ENCODE results near the gene TTLL5. TPM values are rescaled to one million over a fixed set of nuclear protein-coding genes. Genes with fewer than 3 reads are reported as not detected.
A peak's percentile ranks its signal among the peaks of the same experiment; 100 is the strongest.

Gene TTLL5
- polyA plus RNA-seq, 1 of the 3 experiments (the other 2 are of a cell fraction) = 9.6 TPM

DNA sequence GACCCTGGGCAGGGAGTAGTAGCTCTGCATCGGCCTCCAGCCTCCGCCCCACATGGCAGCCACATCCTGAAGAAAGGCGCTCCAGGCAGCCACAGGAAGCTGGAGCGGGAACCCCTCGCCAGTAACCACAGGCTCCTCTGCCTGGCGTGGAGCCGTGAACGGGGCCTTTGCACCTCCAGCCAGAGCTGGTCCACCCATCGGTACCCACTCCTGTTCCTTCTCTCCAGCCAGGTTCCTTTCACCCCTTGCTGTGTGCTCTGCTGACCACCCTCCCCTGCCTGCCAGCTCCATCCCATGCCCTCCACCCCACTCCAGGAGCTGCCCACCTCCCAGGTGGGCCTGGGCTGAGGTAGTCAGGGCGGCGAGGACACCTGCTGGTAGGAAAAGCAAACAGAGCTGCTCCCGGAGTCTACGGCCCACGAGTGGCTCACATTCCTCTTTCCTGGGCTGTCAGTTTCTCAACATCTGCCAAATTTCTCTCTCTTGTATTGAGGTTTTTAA lies 318.1 kb downstream of the TTLL5 start (continued):
- TF ChIP-seq REST (IDR thresholded peaks at IDR 0.05; ENCODE audit: low read depth, low read length) (no peak), RAD21 (IDR thresholded peaks at IDR 0.05; ENCODE audit: low read length) (peak; percentile 76), FOXJ3 (CRISPR knock-in tag; IDR thresholded peaks at IDR 0.05) (no peak)

- Histone ChIP-seq H3K9ac (no peak overlapping the region), H3K27me3 (ENCODE audit: insufficient read depth) (no peaks in the 10 kb centered on the region), H3K27ac (ENCODE audit: low read depth in 2 of 2, low read length in 1 of 2) (peak overlapping the region in 1 of 2 experiments; percentile 17; a peak in 1 of 4 replicates), H2AFZ (ENCODE audit: low read depth) (no peak overlapping the region), H3F3A (replicated peaks; ENCODE audit: insufficient read depth) (peaks cover 8% of the 10 kb centered on the region), H3K4me1 (ENCODE audit: control insufficient read depth in 1 of 2, insufficient read depth in 2 of 2, low read depth in 1 of 2, low read length in 1 of 2) (peaks cover 14 to 44% of the 10 kb centered on the region in 2 experiments; a peak in 3 of 4 replicates), H3K79me2 (ENCODE audit: insufficient read depth) (no peaks in the 10 kb centered on the region), H4K20me1 (ENCODE audit: insufficient read depth) (no peaks in the 10 kb centered on the region), H3K4me3 (ENCODE audit: low read depth in 2 of 2, low read length in 1 of 2) (no peak overlapping the region; a peak in 1 of 4 replicates), H3K9me2 (no peaks in the 10 kb centered on the region), H3K36me3 (replicated peaks in 1 of 2; ENCODE audit: control insufficient read depth in 1 of 2, insufficient read depth in 2 of 2, low read length in 1 of 2) (no peaks in the 10 kb centered on the region), H3K9me3 (no peaks in the 10 kb centered on the region), H3K4me2 (peak overlapping the region; percentile 98; the same call in 1 of the 2 replicates)
- ChIA-PET CTCF (interaction anchor here (0.6 to 19.6 kb wide), 42 partner anchors 10 to 402 kb away, joined by 3 to 550 read pairs (median 4); partner anchors contain the start of gene FLVCR2), POLR2A (interaction anchor here (0.9 kb wide), 1 partner anchor 74 kb away, joined by 3 read pairs; no protein-coding TSS in a partner anchor)
- TF ChIP-seq RAD21 (IDR thresholded peaks at IDR 0.05; ENCODE audit: low read length) = no peak
- TF ChIP-seq FOXM1 (IDR thresholded peaks at IDR 0.05; ENCODE audit: low read depth) = no peak
- peak; percentile 68; the same call in 1 of the 2 replicates for TF ChIP-seq RCOR1 (IDR thresholded peaks at IDR 0.05; ENCODE audit: low read length)
- TF ChIP-seq GATA2 (CRISPR knock-in tag; IDR thresholded peaks at IDR 0.05) = peak; percentile 64
- TF ChIP-seq SMC3 (IDR thresholded peaks at IDR 0.05; ENCODE audit: low read depth, low read length) = no peak
- no peak for TF ChIP-seq FOSL2 (IDR thresholded peaks at IDR 0.05; ENCODE audit: borderline replicate concordance, low read depth)
- TF ChIP-seq YY1 (IDR thresholded peaks at IDR 0.05; ENCODE audit: low read depth) = no peak
- TF ChIP-seq SIN3A (IDR thresholded peaks at IDR 0.05; ENCODE audit: borderline replicate concordance, low read depth, low read length) = no peak
- TF ChIP-seq FOXJ3 (CRISPR knock-in tag; IDR thresholded peaks at IDR 0.05) = no peak
- TF ChIP-seq MXI1 (IDR thresholded peaks at IDR 0.05; ENCODE audit: low read depth, low read length) = no peak
- TF ChIP-seq CHD2 (IDR thresholded peaks at IDR 0.05; ENCODE audit: low read length, partially characterized antibody) = no peak
- TF ChIP-seq EZH2phosphoT487 (IDR thresholded peaks at IDR 0.05; ENCODE audit: borderline replicate concordance, low read depth) = no peak
- no peak for TF ChIP-seq MEF2A (IDR thresholded peaks at IDR 0.05; ENCODE audit: borderline replicate concordance, low read depth)
- TF ChIP-seq NFIC (IDR thresholded peaks at IDR 0.05; ENCODE audit: borderline replicate concordance) = no peak
- TF ChIP-seq, protein P1, sequence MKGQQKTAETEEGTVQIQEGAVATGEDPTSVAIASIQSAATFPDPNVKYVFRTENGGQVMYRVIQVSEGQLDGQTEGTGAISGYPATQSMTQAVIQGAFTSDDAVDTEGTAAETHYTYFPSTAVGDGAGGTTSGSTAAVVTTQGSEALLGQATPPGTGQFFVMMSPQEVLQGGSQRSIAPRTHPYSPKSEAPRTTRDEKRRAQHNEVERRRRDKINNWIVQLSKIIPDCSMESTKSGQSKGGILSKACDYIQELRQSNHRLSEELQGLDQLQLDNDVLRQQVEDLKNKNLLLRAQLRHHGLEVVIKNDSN (IDR thresholded peaks at IDR 0.05; ENCODE audit: borderline replicate concordance, low read depth) = no peak
- WGBS (ENCODE audit: low lambda C conversion rate) = 83% methylated on average over 24 of the region's 27 CpGs
- DNase-seq = peak; percentile 77
Observed at GRCh38 chr14:75979648-75980565, 318.9 kb downstream of the TTLL5 start.

Data from SK-N-SH (cell line).